LNCaP clone FGC (cell line): Measurements from ENCODE around the gene ALG12.

ENCODE experiments used
- DNase-seq: peaks from one replicate; pipeline ENCODE4 v3.0.0-alpha.2; 2011; ENCODE audit warnings: low read depth
- H3K4me3 ChIP-seq: 2 replicates; pipeline ENCODE4 v1.5.1; 2011; ENCODE audit warnings: mild to moderate bottlenecking, low read depth, low read length, control low read depth
- CTCF ChIP-seq: IDR thresholded peaks from 2 replicates; pipeline ENCODE4 v1.5.1; 2012; ENCODE audit warnings: mild to moderate bottlenecking; ENCODE audit not compliant: control insufficient read depth, insufficient read depth; ENCODE audit errors: extremely low read depth

The ALG12 gene

GRCh38 chr22:49930596-49931412 is 12.6 kb upstream of the ALG12 start:
- no peak overlapping the region for H3K4me3 ChIP-seq
- peak; percentile 83 for DNase-seq
- TF ChIP-seq CTCF, result peak; percentile 84

GRCh38 chr22:49929994-49930575 is 11.8 kb upstream of the ALG12 start:
- H3K4me3 ChIP-seq, result no peak overlapping the region

GRCh38 chr22:49929211-49929979 is 11.2 kb upstream of the ALG12 start:
- H3K4me3 ChIP-seq, result no peak overlapping the region
- no peak for DNase-seq
- peak; percentile 86 for TF ChIP-seq CTCF

More at GRCh38 chr22:49929994-49930575, 11.8 kb upstream of the ALG12 start:
- DNase-seq, result no peak
- TF ChIP-seq CTCF, result no peak

- TF ChIP-seq CTCF, result no peak
- DNase-seq, result no peak
- H3K4me3 ChIP-seq, result no peak overlapping the region
Measured at GRCh38 chr22:49928555-49929210, 10.4 kb upstream of the ALG12 start.

GRCh38 chr22:49928185-49928495 is 9.9 kb upstream of the ALG12 start:
- DNase-seq, result no peak
- H3K4me3 ChIP-seq, result no peak overlapping the region
- TF ChIP-seq CTCF, result no peak

- H3K4me3 ChIP-seq, result no peak overlapping the region
- TF ChIP-seq CTCF, result no peak
- no peak for DNase-seq
Measured at GRCh38 chr22:49927483-49928184, 9.4 kb upstream of the ALG12 start.
